Measurements from ENCODE around the gene CREB3.
A peak's percentile ranks its signal among the peaks of the same experiment; 100 is the strongest.

CREB3 gene, protein sequence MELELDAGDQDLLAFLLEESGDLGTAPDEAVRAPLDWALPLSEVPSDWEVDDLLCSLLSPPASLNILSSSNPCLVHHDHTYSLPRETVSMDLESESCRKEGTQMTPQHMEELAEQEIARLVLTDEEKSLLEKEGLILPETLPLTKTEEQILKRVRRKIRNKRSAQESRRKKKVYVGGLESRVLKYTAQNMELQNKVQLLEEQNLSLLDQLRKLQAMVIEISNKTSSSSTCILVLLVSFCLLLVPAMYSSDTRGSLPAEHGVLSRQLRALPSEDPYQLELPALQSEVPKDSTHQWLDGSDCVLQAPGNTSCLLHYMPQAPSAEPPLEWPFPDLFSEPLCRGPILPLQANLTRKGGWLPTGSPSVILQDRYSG

DNA sequence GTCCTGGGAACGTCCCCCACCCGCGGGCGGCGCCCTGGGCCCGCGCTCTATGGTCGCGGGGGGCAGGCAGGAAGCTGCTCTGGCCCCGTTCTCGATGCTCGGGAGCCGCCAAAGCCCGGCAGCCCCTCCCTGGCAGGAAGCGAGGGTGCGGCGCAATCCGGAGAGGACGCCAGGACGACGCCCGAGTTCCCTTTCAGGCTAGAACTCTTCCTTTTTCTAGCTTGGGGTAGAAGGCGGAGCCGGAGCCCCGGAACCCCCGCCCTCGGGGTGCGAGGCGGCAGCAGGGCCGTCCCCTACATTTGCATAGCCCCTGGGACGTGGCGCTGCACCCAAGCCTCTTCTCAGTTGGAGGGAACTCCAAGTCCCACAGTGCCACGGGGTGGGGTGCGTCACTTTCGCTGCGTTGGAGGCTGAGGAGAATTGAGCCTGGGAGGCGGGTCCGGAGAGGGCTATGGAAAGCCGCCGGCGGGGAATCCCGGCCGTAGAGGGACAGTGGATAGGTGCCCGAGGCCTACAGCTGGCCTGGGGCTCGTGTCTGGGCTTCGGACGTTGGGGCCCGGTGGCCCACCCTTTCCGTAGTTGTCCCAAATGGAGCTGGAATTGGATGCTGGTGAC lies at the start of gene CREB3, which contains the start of gene TLN1:
Gene CREB3, plus strand, starts transcription at position 482 of the 615 bp plus-strand sequence. Its CDS starts 107 bp downstream, at position 589.
Gene TLN1, minus strand, starts transcription at position 11 of the 615 bp plus-strand sequence. CDS start 6,501 bp downstream, outside the sequence.
- peak; percentile 98 for DNase-seq

DNA sequence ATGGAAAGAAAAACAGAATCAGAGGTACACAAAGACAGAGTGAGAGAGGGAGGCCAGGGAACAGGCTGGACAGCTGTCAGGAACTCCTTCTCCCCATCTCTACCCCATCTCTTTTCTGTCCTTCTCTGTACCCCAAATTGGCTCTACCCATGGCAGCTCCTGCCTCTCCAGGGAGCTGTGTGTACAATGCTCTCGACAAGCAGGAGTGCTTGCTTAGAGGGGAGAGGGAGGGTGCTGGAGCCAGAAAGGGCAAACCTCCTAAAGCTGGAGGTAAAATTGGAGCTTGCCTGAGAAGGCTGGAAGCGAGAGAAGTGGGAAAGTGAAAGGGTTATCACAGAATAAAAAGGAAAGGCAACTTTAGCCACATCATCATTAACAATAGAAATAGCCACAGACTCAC lies 49.1 kb upstream of the CREB3 start:
- DNase-seq, result no peak

DNA sequence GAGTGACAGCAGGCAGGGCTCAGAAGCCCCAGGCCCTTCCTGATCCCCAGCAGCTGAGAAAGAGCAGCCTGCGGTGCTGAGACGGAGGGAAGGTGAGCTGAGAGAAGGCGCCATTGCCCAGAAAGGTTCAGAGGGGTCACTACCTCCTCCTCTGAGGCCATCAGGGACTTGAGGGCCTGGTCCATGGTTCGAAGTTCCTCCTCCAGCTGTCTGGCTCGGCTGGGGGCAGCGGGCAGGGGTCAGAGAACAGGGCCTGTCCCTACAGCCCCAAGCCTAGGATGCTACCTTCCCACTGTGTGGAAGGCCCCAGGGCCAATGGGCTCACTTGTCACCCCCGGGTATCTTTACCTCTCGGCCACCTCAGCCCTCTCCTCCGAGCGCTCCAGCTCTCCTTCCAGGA lies 47.5 kb upstream of the CREB3 start:
- DNase-seq, result no peak

DNA sequence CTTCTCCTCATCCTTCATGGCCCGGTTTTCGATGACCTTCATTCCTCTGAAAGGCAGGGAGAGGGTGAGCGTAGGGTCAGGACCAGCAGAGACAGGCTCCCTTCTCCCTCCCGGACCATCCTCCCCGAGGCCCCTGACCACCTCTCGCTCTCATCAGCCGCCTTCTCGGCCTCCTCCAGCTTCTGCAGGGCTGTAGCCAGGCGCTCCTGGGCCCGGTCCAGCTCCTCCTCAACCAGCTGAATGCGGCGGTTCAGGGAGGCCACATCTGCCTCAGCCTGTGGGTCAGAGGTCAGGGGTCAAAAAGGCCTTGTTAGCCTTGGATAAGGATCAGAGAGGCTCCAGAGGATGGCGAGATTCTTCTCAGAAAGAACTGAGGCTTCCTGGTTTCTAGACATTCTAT lies 47.0 kb upstream of the CREB3 start:
- no peak for DNase-seq

DNA sequence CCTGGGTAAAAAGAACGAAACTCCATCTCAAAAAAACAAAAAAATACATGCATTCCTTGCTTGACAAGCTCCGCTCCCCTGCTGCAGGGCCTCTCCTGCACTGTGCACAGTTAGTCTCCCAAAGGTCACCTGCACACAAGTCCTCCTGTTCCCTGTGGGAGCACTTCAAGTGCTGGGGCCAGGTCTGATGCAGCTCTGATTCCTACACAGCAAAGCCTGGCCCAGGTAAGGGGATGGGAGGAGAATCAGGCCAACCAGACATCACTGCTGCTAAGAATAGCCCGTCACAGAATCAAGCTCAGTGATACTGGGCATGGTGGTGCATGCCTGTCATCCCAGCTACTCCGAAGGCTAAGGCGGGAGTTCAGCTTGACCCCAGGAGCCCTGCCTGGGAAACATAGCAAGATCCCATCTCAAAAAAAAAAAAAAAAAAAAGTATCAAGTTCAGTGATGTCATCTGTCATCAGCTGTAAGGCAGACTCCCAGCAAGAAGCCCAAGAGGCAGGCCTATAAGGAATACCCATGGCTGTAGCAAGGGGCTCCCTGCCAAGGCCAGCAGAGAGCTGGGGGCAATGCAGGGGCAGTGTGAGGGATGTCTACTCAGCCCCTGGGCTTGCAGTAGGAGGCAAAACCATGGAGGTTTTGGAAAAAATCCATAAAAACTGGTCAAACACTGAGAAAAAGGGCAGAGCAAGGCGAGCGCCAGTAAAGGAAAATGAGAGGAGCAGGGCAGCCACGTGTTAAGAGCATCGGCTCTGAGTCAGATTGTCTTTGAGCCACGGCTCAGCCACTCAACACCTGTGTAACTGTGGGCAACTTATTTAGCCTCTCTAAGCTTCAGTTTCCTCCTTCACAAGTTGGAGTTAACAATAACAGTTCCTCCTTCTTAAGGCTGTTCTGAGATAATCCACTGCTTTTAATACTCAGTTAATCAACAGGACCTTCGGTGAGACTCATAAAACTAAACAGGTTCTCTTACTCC lies 46.0 kb upstream of the CREB3 start:
- no peak for DNase-seq

DNA sequence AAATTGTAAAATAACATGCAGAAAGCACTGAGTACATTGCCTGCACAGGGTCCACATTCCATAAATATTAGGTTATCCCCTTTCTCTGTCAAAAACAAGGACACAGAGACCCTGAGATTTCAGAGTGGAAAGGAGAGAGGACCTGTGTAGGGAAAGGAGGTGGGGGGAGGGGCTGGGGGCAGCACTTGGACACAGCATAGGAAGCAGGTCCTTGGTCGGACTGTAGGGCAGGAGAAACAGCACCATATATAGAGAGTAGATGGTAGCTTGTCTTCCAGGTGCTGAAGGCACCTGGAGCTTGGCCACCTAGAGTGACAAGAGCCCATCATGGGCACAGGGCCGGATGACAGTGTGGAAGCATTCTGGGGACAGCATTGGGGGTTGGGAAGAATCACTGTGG lies 45.2 kb upstream of the CREB3 start:
- DNase-seq, result no peak

DNA sequence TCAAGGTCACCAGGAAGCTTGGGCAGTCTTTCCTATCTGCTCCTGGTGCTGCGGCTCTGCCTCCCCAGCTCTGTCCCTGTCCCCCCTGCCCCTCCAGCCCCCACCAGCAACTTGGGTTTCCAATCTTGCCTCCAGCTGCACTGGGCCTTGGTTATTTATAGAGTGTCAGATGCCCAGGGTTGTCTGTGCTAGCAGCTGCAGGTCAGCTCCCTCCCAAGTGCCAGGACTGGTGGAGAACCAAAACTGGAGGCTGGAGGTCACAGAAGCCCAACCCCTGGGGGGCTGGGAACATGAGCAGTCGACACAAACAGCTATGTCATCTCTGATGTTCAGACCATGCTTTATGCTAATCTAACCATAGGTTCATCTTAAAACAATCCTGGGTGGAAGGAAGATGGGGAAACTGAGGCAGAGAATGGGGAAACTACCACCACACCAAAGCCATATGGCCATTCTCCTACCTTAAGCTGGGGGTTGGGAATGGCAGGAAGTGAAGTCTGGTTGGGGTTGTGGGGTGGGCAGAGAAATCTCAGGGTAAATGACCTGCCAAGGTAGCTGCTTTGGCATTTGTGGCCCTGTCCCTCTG lies 44.4 kb upstream of the CREB3 start:
- no peak for DNase-seq

DNA sequence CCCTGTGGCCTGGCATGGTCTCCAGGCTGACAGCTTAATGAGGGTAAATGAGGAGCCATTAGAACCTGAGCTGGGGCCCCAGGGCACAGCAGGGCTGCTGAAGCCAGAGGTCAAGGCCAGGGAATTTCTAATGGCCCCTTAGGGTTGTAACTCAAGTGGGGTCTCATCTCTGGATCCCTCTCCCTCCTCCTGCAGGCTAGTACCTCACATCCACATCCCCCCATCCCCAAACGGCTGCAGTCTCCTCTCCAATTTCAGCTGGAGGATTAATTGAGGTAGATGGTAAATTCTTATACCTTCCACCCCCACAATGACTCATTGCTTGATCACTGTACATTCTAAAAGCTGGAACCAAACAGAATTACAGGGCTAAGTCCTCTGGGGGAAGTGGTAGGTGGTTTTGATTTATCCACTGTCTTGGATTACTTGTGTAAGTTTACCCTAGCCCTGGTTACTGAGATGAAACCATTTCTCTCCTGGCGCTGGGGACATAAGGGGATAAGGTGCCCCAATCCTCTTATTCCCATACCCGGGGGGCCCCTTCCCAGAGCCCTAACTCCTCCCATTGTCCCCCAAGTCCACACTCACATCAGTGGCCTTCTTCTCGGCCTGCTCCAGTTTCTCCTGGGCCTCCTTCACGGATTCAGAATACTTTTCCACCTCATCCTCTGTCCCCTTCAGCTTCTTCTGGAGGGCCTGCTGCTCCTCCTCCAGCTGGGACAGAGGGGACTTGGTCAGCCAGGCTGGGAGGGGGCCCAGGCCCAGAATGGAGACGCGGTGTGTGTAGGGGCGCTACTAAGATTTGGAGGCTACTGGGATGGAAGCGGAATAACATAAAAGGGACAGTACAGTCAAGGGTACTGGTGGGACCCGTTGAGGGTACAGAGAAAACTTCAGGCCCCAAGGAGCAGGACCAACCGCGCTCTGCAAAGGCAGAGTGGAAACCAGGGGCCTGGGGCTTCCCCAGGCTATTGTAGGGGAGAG lies 43.6 kb upstream of the CREB3 start:
- DNase-seq, result no peak

DNA sequence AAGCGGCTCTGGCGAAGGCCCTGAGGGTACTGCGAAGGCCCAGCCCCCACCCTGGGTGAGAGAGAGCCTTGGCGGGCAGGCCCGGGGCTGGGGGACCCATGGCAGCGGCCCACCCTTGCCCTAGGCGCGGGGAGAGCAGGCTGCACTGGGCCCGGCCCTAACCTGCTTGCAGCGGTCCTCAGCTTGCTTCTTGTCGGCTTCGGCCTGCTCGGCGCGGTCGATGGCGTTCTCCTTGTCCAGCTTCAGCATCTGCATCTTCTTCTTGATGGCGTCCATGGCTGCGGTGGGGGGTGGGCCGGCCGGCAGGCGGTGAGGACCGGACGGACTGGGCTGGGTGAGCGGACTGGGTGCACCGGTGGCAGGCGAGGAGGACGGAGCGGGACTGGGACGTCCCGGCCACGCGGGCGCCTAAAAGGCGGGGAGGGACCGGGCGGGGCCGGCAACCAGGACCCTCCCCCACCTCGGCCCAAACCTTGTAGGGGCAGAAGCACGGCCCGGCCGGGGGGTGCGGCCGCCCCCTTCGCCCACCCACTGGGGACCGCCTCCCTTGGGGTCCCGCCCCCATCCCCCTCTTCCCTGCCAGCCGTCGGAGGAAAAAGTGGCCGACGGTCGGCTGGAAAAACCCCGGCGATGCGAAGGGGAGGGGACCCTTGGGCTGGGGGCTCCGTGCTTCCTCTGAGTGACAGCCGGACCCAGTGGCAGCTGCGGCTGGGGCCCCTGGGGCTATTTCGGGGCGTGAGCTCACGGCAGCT lies 42.7 kb upstream of the CREB3 start, which contains the start of gene TPM2:
Gene TPM2, minus strand, starts transcription at position 384 of the 752 bp plus-strand sequence. Its CDS starts 108 bp downstream, at position 276.
- DNase-seq, result no peak

DNA sequence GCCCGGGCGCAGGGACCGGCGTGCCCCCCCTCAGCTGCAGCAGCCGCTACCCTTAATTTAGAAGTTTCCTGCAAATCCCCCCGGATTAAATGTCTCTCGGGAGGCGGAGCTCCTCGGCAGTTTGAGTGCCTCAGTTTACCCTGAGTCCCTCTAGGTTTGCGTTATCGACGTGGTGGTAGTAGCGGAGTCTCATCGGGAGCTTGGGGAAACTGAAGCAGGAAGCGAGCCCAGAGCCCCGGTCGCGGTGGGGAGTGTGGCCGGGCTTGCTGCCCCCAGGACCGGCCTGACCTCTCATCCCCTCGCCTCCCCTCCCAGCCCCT lies 42.2 kb upstream of the CREB3 start:
- no peak for DNase-seq

DNA sequence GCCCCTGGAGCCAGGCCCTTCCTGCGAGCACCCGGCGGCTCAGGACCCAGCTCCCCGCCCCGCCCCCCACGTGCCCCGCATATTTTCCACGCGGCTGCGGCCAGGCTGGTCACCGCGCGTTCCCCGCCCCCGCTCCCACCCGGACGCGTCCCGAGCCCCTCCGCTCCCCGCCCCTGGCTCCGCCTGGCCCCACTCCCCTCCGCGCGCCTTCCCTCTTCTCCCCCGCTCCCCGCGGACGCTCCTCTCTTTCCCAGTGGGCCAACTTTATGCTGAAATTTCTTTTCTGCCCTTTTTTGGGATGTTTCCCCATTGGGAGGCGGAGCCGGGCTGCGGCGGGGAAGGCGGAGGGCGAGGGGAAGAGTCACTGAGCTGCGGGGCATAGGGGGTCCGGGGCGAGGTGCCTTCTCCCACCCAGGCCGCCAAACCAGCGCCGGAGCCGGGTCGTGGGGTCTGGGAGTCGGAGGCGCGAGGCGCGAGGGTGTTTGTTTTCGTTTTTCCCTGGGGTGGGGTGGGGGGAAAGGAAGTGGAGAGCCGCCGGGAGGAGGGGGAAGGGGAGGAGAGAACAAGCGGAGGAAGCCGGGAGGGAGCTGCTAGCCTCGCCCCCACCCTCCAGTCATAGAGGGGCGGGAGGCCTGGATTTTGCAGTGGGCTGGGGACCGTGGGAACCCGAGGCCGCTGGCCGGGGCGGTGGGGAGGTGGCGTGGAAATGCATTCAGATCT lies 41.7 kb upstream of the CREB3 start:
- DNase-seq, result peak; percentile 17

DNA sequence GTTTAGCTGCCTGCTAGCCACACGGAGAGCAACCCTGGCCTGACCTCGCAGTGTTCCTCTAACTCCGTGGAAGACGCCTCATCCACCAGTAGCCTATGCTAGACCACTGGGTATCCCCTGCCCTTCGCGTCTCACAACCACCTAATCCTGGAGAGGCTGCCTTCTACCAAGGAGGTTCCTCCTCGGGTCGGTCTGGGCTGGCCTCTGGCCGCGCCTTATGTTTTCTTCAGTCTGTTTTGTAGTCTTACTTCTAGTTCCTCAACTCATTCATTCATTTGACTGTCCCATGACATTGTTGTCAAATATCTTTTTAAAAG lies 41.2 kb upstream of the CREB3 start:
- no peak for DNase-seq

DNA sequence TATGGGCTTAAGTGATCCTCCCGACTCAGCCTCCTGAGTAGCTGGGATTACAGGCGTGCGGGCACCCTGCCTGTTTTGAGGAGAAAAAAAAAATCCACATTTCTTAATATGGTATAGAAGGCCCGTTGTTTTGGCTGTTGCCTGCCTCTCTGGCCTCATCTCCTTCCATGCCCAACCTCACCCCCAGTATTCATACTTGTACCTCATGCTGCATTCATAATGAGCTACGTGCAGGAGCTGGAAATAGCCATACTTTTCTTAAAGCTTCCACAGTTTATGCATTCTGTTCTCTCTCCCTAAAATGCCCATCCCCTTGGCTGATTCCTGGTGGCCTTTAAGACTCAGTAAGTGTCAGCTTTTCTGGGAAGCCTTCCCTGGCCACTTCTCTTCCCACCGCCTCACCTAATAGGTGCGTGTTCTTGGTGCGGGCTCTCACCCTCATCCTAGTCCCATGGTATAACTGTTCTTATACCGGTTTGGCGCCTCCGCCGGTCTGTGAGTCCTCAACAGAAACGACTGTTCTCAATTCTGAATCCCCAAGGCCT lies 40.6 kb upstream of the CREB3 start:
- no peak for DNase-seq

DNA sequence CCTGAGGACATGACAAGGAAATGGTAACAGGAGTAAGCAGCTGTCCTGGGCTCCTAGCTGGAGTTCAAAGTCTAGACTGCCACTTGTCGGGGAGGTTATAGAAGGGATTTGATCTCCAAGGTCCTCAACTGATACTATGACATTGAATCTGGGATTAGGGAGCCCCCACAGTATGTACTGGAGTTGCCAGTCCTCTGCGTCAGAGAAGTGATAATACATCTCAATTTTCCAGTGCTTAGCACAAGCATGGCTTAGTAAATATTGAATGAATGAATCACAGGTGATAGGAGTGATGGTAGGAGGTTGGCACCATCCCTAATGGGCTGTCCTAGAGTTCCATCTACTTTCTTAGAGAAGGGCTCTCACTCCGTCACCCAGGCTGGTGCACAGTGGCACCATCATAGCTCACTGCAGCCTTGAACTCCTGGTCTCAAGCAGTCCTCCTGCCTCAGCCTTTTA lies 36.5 kb upstream of the CREB3 start:
- DNase-seq, result no peak

DNA sequence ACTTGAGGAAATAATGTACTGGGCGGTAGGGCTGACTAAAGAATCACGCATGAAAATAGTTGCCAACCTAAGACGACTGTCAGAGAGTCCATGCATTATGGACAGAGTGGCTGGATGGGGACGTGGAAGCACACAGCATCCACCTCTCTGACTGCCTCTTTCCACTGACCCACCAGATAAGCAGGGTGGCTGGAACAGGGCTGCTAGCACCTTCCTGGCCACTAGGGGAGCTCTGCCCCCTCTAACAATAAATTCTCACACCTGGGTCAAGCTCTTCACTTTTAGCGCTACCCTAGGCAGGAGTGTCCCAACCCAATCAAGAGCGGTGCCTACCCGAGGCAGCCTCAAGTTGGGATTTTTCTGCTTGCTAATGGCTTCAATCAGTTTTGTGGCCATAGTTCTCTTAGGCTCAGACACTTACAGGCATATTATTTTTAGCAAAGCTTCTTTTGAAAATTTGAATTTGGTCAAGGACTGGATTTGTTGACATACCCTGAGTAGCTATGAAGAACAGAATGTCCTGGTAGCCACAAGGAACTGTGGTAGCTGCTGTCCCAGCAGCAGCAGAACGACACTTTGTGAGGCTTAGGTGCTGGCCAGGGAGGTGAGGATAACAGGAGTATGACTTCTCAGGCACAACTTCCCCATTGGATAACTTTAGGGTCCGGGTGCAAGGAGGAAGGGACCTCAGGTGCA lies 35.8 kb upstream of the CREB3 start:
- peak; percentile 40 for DNase-seq

DNA sequence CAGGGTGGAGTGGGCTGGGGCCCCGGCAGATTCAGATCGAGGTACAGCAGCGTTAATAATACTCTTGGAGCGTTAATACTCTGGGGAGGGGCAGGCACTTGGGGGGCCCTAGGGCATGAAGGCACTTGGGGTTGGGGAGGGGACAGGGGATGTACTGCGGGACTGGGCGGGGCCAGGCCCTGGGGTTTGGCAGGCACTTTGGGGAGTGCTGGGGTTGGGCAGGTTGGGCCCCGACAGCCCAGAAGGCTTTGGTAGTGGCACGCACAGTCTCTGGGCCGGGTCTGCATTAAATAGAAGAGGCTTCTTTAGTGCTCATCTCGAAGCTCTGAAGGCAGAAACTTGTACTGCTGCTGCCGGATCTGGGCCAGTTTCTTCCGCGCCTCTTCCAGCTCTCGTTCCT lies 35.0 kb upstream of the CREB3 start:
- no peak for DNase-seq

DNA sequence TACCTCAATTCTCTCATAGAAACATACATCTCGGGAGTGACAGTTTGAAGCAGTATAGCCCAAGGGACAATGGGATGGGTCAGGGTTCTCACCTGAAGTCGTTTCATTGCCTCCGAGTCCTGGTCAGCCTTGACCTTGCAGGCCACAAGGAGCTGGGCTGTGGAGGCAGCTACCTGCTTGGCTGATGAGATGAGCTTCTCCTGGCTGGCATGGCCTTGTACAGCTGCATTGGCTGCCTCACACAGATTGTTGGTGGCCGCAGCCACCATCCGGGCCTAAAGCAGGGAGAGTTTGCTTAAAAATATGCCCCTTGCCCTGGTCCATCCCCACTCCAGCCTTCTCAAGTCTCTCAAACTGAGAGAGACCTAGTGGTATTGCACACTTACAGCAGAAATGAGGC lies 34.2 kb upstream of the CREB3 start:
- DNase-seq, result no peak

DNA sequence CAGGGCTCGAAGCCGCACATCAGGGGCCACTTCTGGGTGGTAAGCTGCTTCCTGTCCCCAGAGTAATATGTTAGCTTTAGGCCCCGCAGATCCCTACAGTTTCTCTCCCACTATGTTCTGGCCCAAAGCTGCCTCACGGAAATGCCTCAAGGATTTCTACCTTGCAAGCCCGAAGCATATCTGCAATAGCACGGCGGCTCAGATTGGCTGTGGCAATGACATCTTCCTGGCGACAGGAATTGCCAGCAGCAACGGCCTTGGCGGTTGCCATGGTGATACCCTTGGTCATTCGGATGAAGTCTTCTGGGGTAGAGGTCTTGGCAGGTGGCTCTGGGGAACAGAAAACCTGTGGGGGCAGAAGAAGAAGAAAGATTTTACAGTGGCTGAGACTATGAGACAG lies 32.4 kb upstream of the CREB3 start:
- DNase-seq, result no peak

DNA sequence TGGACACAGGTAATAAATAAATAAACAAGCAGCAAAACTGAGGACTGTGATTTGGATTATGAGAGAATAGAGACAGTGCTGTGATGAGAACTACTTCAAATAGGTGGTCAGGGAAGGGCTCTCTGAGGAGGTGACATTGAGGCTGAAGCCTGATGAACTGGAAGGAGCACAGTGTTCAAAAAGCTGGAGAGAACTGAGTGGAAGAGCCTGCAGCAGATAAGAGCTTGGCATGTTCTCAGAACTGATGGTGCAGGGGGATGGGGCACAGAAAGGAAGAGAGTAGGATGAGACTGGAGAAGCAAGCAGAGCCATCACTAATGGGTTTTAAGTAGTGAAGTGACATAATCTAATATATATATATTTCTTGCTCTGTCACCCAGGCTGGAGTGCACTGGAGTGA lies 31.5 kb upstream of the CREB3 start:
- DNase-seq, result no peak

All from stimulated activated CD4-positive, alpha-beta T cell treated with anti-CD3 and anti-CD28 coated beads, Interleukin-1b, Interleukin-23, amount 100 ng/mL, for 48 hours (primary cell).